Ecto neural progenitor cell (in vitro differentiated cells): ENCODE measurements around the gene NAA38.
A peak's percentile ranks its signal among the peaks of the same experiment; 100 is the strongest.

ENCODE experiments used
- DNase-seq: peaks from one replicate; pipeline ENCODE4 v3.0.0-alpha.2; 2018; ENCODE audit warnings: low spot score

The NAA38 gene

DNA sequence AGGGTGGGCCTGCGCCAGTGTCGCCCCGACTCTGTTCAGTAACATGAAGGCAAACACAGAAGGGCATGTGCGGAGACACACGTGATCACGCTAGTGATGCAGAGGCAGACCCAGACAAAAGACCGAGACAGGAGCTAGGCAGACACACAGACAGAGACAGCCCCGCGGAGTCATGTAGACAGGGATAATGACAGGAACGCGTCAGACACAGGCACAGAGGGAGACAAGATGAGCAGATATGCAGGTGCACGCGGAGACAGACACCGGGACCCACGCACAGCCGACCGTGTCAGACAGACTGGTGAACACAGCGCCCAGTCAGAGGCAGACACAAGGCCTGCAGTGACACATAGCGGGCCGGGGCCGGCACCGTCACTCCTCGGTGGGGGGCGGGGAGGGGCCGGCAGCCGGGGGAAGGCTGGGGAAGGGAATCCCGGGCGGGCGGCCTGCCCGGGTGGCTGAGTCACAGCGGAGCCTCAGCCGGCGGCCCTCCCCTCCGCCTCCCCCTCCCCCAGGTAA lies 15.9 kb downstream of the NAA38 start:
- peak; percentile 85 for DNase-seq

DNA sequence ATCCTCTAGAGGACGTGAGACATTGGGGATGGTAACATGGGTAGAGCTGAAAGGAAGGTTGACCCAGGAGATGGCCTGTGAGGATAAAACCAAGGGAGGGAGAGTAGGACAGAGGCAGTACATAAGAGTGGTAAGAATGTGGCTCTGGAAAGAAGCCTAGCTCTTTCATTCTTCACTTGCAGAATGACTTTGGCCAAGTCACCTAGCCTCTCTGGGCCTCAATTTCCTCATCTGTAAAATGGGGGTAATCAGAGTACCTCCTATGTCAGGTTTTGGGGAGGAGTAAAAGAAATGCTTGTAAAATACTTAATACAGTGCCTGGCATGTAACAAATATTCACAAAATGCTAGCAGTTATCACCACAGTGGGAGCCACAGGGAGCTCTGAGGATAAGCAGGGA lies 16.5 kb downstream of the NAA38 start:
- DNase-seq, result no peak

DNA sequence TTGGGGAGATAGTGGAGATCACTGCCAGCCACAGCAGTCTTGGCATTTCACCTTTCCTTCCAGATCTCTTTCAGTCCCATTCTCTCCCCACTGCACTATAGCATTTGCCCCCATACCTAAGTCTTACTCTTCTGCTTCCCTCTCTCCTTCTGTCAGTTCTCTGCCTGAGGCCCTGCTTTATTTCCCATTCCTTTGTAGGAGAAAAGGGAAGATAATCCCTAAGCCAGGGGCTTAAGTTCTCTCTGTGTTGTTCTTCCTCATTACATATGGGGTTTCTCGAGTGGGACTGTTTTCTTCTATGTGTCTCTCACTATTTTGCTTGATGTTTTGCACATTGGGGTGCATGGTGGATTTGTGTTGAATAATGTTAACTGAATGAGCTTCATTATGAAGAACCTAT lies 16.9 kb downstream of the NAA38 start:
- DNase-seq, result no peak

DNA sequence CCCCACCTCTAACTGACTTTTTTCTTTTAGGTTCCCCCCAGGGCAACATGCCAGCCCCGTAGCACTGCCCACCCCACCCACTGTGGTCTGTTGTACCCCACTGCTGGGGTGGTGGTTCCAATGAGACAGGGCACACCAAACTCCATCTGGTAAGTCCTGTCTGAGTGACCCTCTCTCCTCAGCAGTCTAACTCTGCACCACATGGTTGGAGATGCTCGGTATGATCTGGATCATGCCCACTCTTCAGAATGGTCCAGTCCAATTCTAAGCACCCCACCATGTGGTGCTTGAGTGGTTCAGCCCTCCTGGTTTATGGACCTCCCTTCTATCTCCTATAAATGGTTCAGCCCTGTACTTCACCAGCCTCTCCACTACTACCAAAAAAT lies 17.5 kb downstream of the NAA38 start:
- peak; percentile 51 for DNase-seq

DNA sequence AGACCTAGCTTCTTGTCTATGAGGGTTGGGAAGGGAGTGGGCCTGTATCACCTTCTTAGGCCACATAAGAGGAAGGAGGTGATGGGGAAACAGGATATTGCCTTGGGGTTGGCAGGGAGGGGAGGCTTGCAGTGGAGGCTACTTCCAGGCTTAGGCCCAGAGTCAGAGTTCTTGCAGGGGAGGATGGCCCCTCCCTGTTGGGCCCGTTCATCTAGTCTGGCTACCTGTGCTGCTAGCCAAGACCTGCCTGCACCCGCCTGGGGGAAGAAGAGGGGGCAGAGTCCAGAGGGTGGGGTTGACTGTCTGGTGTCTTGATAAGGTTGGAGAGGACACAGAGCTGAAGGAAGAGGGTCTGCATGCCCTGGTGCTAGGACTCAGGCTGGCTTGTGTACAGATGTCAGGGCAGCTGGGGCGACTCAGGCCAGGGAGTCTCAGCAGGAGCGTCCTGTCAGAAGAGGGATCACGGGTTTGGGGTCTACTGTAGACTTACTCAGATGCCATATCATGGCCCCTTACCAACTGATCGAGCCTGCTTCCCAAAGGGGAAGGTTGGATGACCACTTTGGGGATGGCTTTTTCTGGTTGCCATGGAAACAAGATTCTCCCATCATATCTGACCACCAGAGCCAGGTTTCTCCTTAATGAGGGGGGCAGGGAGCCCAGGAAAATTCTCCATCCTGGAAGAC lies 18.0 kb downstream of the NAA38 start:
- DNase-seq, result peak; percentile 59

DNA sequence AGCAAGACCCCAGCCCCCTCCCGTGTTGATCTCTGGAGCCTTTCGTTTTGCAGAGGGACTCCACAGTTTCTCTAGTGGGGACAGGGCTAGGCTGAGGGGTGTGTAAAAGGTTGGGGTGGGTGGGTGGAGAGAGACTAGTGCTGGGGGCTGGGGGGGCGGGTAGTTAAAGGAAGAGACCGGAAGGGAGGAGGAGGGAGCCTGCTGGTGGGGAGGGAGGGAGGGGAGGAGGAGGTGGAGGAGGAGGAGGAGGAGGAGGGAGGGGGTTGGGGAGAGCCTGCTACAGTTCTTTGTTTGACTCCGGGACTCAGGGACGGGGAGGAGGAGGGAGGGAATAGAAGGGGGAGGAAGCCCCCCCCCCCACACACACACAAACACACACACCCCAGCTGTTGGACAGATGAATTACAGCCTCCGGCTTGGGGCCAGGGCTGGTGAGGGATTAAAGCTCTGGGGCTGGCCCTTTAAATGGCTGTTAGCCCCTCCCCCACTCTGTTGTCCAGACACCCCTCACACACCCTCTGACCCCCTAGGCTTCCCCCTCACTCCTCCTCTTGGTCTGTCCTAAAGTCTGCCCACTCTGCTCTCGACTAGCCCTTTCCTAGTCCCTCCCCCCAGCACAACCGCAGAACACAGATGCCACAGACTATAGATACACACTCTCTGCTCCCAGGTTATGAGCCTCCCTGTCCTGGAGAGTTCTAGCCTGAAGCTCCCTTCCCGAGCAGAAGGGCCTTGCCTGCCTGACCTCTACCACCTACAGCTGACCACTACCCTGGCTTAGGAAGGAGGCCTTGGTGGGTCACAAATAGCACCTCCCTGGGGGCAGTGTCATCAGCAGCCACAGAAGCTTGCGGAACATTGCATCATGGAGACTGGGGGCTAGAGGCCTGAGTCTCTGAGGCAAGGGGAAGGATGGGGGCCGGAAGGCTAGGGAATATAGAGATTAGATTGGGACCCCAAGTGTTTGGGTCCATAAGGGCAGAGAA lies 19.0 kb downstream of the NAA38 start:
- peak; percentile 87 for DNase-seq

DNA sequence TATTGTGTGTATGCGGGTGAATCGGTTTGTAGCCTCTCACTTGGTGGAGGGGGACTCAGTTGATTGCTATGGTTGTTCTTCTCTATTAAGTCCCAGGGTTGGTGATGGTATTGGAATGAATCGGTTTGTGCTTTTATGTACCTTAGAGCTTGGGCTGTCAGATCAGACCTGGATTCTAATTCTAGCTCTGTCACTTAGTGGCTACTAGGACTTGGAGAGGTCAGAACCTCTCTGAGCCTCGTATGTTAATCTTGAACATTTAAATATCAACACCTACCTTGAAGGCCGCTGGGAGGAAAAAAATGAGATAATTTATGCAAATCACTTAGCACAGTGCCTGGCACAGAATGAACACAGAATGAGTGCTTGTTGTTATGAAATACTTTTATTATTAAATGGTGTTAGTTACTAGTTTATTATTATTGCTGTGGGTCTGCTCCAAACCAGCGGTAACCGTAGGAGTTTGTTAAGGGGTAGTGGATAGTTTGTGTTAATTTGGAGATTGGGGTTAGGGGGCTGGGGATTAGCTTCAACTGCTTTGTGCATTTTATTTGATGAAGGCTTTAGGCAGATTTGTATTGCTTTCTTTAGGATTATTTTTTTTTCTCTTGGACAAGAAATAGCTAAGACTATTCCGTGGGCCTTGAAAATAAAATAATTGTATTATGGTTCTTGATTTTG lies 19.8 kb downstream of the NAA38 start:
- DNase-seq, result peak; percentile 60

DNA sequence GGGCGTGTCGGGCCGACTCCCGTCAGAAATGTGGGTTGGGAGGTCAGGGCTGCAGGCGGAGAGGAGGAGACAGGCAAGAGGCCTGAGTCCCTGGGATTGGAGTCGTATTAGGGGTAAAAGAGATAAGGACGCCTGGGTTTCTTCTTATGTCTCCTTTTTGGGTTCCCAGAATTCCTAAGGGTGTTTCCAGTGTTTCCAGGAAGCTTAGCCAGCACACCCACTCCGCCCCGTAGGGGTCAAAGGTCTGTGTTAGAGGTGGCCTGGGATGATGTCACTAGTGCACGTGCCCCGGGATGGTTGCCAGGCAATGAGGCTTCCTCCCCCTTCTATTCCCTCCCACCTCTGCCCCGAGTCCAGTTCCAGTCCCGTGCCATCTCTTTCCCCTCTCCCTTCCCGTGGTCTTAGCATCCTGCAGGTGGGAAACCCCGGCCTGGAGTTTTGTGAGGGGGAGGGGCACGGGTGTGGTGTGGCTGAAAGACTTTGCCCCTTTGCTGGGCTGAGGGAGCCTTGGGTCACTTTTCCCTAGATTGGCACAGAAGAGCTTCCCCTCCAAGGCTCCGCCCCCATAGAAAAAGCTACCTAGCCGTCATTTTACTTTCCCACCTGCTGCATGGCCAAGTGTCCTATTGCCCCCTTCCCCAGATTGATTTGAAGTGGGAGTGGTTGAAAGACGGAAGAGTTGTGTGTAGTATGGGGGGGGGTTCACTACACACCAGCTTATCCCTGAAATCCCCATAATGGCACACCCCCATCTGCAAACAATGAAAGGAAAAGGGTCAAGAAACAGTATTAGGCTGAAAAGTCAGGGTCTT lies 20.6 kb downstream of the NAA38 start:
- DNase-seq, result peak; percentile 99

DNA sequence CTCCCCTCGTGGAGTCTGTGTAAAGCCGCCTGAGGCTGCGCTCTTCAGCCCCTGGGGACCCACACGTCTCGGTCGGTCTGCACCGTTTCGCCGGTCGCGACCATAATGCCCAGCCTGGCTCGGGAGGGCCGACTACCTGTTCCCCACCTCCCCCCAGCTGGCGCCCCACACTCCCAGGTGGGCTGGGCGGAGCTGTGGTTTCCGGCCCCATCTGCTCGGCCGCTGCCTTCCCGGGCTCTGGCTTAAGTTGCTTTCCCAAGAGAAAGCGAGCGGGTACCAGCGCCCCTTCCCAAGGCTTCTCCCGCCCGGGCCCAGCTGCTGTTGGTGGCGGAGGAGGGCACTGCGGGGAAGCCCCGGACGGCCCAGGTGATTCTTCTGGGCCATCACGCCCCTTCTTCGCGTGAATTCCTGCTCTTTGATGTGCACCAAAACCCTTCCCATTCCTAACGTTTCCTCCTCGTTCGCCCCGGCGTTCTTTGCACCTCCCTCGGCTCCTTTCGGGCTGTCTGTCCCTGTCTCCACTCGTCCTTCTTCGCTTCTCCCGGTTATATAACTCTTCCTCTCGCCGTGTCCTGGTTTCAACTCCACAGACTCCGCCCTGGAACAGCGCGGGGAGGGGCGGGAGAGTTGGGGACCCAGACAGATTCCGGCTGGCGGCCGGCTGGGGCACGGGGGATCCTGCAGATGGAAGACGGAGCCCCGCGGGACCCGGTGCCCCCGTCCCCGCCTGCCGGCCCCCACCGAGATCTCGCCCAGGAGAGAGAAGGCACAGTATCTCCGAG lies 21.4 kb downstream of the NAA38 start:
- DNase-seq, result no peak

DNA sequence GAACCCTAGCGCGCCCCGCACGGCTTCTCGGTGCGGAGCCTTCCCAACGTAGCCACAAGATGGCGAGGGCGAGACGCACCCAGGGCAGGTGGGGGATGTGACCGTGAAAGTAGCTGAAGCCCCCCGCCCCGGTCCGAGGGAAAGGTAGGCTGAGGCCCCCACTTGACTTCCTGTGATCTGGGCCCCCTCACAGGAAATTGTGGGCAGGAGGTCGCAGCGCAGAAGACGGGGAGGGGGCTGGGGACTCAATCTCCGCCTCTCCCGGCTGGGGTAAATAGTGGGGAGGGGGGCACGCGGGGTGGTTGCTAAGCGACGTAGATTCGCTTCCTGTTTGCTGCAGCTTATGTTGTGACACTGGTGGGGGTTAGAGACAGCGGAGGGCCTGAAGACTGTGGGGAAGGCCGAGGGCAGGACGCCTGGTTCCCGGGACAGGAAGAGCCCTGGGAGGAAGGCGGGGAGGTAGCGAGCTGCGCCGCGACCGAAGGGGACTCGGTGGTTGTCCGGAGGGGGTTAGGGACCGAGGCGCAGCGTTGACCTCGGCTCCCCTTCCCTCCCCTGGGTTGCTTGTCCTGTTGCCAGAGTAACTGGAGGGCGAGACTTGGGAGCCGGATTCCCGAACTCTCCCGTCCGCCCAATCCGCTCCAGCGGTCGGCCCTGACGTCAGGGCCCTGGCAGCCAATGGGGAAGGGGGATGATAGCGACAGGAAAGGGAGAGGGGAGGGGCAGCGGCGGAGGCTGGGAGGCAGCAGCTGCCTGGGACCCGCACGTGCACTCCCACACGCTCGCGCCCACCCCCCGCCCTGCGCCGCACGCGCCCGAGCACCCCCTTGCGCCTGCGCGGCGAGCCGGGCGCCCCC lies 22.2 kb downstream of the NAA38 start:
- peak; percentile 100 for DNase-seq

DNA sequence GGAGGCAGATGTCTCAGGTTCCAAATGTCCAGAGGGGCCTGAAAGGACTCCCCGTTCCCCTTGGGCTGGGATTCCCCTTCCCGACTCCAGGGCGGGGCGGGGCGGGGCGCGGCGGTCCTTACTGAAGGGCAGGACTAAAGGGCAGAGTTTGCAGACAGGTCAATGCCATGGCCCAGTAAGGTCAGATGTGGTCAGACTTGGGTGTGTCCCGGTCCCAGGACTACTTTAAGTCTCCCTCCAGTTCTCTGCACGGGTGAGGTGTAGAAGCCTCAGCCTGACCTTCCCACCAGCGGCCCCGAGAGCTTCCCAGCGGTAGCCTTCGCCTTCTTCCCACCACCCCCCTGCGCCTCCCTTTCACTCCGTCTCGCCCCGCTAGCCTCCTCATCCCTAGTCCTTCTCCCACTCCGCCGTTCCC lies 22.8 kb downstream of the NAA38 start:
- DNase-seq, result no peak

DNA sequence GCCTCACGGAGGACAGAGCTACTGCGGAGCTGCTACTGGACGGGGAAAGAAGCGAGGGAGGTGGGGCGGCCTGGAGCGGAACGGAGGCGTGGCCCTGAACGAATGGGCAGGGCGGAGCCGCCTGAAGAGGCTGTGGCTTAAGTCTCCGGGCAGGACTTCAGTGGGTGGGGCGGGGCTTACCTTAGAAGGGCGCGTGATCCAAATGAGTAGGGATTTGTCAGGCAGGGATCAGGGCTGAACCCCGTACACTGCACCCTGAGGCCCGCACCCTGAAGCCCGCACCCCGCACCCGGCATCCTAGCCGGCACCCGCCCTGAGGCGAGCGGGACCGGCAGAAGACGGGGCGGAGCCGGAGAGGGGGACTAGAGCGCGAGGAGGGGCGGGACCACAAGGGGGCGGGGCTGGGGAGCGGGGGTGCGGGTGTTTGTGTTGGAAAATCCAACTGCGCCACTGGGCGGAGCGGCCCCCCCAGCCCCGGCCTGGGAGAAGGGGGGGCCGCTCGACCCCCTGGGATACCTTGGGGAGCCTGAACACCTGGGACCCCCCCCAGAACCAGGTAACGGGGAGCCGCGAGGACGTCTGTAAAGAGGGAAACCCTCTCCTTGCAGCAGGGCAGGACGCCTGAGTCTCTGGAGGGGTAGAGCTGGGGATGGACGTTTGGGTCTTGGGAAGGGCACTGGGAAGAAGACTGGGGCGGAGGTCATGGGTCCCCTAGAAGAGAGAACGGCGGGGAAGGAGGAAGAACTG lies 23.4 kb downstream of the NAA38 start, which contains the start of gene KDM6B:
TSS of gene KDM6B (plus strand) at position 423 of the 747 bp plus-strand sequence. CDS start 11,338 bp downstream, outside the sequence.
- DNase-seq, result peak; percentile 95

DNA sequence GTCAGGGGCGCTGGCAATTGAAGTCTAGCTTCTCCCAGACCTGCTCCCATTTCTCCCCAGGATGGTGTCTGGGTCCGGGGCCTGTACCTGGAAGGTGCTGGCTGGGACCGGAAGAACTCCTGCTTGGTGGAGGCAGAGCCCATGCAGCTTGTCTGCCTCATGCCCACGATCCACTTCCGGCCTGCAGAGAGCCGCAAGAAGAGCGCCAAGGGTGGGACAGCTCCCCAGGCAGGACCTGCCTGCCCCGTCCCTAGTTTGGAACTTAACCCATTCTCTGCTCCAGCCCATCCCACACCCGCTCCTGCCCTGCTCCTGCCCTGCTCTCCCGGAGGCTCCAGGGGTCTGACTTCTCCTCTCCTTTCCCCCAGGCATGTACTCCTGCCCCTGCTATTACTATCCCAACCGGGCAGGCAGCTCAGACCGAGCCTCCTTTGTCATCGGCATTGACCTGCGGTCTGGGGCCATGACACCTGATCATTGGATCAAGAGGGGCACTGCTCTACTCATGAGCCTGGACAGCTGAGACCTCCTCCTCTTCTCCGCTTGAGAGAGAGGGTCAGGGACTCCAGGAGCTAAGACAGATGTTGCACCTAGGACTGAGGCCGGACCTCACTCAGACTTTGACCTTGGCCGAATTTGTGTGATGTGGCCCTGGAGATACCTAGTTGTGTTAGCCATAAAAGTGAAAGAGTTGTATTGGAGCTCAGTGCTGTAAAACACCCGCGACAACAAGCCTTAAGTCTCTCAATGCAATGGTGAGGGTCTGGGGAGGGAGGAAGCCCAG lies 24.2 kb downstream of the NAA38 start:
- DNase-seq, result no peak

DNA sequence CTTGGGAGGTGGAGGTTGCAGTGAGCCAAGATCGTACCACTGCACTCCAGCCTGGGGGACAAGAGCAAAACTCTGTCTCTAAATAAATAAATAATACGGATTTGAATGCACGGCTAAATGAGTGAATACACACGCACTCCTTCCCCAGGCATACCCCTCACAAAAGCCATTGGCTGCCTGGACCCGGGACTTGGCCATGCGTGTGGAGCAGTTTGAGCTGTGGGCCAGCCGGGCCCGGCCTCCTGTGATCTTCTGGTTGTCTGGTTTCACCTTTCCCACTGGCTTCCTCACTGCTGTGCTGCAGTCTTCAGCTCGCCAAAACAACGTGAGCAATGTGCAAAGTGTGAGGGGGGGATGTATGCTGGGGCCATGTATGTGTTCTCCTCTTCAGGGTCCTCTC lies 24.9 kb downstream of the NAA38 start:
- no peak for DNase-seq

DNA sequence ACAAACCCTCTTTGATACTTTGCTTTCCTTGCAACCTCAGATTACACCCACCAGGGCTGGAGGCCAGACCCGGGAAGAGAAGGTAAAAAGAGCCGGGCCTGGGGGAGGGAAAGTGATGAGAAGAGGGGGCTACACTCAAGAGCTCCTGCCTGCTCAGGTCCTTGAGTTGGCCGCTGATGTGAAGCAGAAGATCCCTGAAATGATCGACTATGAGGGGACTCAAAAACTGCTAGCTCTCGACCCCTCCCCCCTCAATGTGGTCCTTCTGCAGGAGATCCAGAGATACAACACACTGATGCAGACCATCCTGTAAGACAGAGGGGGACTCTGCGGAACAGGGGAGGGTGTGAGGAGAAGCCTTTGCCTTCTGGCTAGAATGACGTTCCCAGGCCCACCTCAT lies 26.1 kb downstream of the NAA38 start:
- no peak for DNase-seq

DNA sequence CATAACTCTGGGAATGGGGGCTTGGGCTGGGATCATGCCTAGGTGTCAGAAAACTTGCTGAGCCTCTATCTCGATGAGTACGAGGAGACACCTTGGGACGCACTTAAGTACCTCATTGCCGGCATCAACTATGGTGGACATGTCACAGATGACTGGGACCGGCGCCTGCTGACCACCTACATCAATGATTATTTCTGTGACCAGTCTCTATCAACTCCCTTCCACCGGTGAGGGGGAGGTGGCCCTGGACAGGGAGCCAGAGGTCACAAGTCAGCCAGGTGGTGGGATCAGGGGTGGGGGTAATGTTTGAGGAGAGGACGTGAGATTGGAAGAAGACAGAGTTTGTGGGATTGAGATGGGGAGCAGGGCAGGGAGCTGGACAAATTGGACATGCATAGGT lies 26.7 kb downstream of the NAA38 start:
- DNase-seq, result no peak

DNA sequence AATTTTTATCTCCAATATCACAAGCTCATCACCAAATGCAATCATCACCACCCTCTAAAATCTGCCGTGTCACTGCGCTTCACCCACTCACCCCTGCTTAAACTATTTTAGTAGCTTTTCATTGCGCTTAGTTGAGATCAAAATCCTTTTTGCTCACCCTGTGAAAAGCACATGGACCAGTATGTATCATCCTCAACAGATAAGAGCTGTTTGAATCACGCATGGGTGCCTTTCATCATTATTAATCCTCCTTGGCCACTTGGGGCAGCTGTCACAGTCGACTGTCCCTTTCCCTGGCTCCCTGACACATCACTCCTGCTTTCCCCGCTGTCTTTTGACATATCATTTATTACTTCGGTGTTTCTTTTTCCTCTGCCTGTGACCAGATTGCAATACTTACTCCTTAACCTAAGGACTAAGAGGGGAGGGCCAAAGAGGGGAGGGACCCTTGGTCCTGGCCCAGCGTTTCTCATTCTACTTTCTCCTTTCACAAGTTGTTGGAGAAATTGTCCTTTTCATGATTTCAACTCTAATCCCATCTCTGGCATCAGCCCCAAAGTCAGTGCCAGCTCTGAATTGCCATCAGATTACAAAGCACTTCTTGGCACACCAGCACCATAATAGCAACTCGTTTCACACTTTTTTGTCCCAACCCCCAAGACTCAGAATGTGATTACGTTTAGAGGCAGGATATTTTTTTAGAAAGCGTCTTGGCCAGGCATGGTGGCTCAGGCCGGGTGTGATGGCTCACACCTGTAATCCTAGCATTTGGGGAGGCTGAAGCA lies 32.0 kb downstream of the NAA38 start:
- DNase-seq, result no peak
